GM20000 (cell line): ENCODE results near the gene TSPYL1.

ENCODE experiments used
- DNase-seq: peaks from one replicate; pipeline ENCODE4 v3.0.0; 2012; ENCODE audit warnings: low spot score
- TF ChIP-seq, protein P1 (sequence below): IDR thresholded peaks from 2 replicates; pipeline ENCODE4 v1.5.1; 2012; ENCODE audit warnings: mild to moderate bottlenecking, control low read depth; ENCODE audit errors: extremely low read depth, missing control alignments

TSPYL1 gene

DNA sequence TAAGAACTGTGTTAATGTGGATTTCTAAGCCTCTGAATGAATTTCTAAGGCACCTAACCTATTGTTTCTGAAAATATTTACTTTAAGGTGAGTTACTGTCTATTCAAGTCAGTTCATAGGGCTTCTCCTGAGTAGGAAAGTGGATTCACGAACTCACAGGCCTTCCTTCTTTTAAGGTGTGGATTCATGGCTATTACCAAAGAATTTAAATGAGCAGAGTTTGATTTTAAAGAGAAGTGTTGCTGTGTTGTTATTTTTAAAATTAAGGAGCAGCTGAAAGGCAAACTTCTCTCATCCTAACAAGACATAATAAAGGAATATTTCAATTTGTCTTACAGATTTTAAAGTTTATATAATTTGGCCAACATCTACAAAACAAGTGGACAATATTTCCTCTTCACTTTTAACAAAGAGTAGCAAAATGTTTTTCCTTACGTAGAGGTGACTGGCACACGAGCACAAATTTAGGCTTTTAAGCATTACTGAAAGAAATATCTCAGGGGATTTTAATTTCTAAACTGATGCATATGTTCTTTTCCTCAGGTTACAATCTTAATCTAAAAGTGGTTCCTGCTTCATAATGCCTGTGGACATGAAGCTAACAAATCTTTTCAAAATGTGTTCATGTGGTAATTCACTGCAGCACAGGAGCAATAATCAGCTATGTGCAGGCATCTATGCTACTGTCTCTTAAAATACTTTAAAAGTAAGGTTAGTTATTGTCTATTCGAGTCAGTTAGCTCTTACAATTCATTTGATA lies 25.3 kb downstream of the TSPYL1 start:
- no peak for DNase-seq
- TF ChIP-seq, protein P1, sequence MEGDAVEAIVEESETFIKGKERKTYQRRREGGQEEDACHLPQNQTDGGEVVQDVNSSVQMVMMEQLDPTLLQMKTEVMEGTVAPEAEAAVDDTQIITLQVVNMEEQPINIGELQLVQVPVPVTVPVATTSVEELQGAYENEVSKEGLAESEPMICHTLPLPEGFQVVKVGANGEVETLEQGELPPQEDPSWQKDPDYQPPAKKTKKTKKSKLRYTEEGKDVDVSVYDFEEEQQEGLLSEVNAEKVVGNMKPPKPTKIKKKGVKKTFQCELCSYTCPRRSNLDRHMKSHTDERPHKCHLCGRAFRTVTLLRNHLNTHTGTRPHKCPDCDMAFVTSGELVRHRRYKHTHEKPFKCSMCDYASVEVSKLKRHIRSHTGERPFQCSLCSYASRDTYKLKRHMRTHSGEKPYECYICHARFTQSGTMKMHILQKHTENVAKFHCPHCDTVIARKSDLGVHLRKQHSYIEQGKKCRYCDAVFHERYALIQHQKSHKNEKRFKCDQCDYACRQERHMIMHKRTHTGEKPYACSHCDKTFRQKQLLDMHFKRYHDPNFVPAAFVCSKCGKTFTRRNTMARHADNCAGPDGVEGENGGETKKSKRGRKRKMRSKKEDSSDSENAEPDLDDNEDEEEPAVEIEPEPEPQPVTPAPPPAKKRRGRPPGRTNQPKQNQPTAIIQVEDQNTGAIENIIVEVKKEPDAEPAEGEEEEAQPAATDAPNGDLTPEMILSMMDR: no peak

DNA sequence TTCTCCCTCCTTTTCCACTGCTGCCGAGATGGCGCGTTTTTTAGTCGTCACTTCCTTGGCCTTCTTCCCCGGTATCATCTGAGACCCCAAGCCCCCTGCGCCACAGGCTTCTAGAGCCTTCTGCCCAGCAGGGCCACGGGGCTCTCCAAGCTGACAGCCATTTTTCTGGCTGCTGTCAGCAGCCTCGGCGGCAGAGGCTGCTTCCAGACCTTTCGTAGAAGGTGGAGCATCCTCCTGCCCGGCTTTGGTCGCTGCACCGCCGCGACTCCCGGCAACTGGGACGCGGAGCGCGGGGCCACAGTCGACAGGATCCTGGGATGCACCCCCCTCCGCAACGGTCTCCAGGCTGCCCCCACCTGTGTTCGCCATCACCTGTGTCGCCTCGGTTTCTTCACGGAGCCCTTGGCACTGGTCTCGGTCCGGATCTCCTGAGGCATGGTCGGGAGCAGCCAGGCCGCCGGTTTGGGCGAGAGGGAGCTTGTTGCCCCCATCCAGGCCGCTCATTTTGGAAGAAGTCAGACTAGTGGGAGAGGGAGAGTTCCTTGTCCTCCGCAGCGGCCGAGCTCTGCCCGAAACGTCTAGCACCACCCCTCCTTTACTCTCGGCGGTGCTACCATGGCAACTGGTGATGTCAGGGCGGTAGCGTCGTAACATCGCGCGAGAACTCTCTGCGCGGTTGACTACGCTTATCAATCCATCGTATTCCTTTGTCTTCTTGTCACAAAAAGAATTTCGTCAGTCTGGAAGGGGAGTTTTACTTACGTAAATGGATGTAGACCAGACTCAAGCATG lies 26.0 kb downstream of the TSPYL1 start, which contains the start of gene TSPYL4:
TSS of gene TSPYL4 (minus strand) at position 571 of the 792 bp plus-strand sequence. CDS start at position 504, 67 bp downstream.
- TF ChIP-seq, protein P1: no peak
- peak; percentile 86 for DNase-seq

DNA sequence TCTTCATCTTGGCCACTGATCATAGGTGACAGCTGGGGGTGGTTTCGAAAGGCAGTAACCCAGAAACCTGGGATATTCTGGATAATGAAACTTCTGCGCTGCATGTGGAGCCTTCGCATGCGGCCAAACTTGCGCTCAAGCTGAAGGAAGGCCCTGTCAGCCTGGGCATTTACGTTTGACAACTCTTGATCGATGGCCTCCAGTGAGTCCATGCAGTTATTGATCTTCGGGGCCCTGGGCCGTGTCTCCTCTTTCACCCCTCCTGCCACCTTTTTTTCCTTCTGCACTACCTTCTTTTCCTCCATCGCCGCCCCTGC lies 26.6 kb downstream of the TSPYL1 start:
- TF ChIP-seq, protein P1: no peak
- DNase-seq: no peak

GRCh38 chr6:116251568-116252384 lies 28.0 kb downstream of the TSPYL1 start:
- DNase-seq: no peak
- TF ChIP-seq, protein P1: no peak

DNA sequence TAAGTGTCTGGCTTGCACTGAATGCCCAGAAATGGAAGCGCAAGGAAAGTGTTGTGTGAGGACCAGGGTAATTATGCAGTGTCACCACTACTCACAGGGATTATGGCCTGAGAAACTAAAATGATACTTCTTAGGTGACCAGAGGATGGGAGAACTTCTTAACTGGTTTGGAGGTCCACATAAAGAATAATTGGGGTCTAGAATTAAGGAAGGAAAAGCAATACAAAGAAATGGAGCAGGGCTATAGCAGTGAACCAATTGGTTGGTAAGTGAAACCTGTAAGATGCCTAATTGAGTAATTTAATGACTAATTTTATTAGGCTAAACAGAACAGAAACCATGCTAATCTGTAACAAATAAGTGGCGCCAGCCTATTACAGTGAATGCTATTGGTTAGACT lies 31.2 kb downstream of the TSPYL1 start:
- TF ChIP-seq, protein P1: no peak
- DNase-seq: no peak

- TF ChIP-seq, protein P1: no peak
- no peak for DNase-seq
These were observed 32.4 kb downstream of the TSPYL1 start for GRCh38 chr6:116247285-116247684.
